Nephron (organoid): Measurements from ENCODE around the gene ST8SIA4.

Experiments
- H3K27ac Mint-ChIP-seq, 3 experiments: 2 replicates each; pipeline ENCODE4 v1.8.0; 2020; ENCODE audit warnings: mixed read lengths in 3 of 3, mild to moderate bottlenecking in 2 of 3, moderate library complexity in 1 of 3
- H3K27me3 Mint-ChIP-seq: 2 replicates; pipeline ENCODE4 v1.8.0; 2021; ENCODE audit warnings: low read depth, mild to moderate bottlenecking, moderate library complexity, mixed read lengths
- H3K36me3 Mint-ChIP-seq: 2 replicates; pipeline ENCODE4 v1.8.0; 2020; ENCODE audit warnings: low read depth, mixed read lengths
- H3K4me1 Mint-ChIP-seq: 2 replicates; pipeline ENCODE4 v1.8.0; 2020; ENCODE audit warnings: mixed read lengths
- H3K4me3 Mint-ChIP-seq, 3 experiments: 2 replicates each; pipeline ENCODE4 v1.8.0; 2020; ENCODE audit warnings: mild to moderate bottlenecking in 3 of 3, mixed read lengths in 3 of 3, moderate library complexity in 2 of 3
- H3K9me3 Mint-ChIP-seq: 2 replicates; pipeline ENCODE4 v1.8.0; 2020; ENCODE audit warnings: mixed read lengths
- TF ChIP-seq, protein P1 (sequence below), 3 experiments: fragments of 200-600 bp; sonication (generic); IDR thresholded peaks; one replicate each; pipeline ENCODE4 v1.5.0; 2021; ENCODE audit warnings: antibody characterized with exemption in 3 of 3; ENCODE audit not compliant: unreplicated experiment in 3 of 3

The ST8SIA4 gene

DNA sequence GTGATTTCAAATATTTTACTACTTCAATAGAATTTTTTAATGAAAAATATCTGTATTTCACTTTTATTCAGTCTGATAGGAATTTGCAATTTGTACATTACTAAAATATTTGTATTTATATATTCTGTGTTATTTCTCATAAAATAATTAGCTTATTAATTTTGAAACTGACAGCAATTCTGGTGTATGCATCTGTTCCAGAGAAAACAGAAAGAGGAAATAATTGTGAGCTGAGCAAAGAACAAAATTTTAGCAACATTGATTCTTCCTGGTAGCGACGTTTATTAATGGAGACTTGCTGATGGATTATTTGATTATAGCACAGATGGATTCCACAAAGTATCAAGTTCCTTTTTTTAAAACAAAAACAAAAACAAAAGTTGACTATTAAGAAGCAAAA, 61.0 kb downstream of the ST8SIA4 start:
- peaks cover 5% of the 10 kb centered on the region for H3K4me1 Mint-ChIP-seq
- no peak overlapping the region for H3K4me3 Mint-ChIP-seq
- no peak overlapping the region for H3K27ac Mint-ChIP-seq
- TF ChIP-seq, protein P1, sequence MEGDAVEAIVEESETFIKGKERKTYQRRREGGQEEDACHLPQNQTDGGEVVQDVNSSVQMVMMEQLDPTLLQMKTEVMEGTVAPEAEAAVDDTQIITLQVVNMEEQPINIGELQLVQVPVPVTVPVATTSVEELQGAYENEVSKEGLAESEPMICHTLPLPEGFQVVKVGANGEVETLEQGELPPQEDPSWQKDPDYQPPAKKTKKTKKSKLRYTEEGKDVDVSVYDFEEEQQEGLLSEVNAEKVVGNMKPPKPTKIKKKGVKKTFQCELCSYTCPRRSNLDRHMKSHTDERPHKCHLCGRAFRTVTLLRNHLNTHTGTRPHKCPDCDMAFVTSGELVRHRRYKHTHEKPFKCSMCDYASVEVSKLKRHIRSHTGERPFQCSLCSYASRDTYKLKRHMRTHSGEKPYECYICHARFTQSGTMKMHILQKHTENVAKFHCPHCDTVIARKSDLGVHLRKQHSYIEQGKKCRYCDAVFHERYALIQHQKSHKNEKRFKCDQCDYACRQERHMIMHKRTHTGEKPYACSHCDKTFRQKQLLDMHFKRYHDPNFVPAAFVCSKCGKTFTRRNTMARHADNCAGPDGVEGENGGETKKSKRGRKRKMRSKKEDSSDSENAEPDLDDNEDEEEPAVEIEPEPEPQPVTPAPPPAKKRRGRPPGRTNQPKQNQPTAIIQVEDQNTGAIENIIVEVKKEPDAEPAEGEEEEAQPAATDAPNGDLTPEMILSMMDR (IDR thresholded peaks at IDR 0.05; ENCODE audit: unreplicated experiment in 3 of 3) = no peak
- no peaks in the 10 kb centered on the region for H3K9me3 Mint-ChIP-seq
- H3K36me3 Mint-ChIP-seq = no peaks in the 10 kb centered on the region
- no peaks in the 10 kb centered on the region for H3K27me3 Mint-ChIP-seq

- H3K9me3 Mint-ChIP-seq = no peaks in the 10 kb centered on the region
- H3K27me3 Mint-ChIP-seq = no peaks in the 10 kb centered on the region
- H3K4me1 Mint-ChIP-seq = no peaks in the 10 kb centered on the region
- TF ChIP-seq, protein P1 (IDR thresholded peaks at IDR 0.05; ENCODE audit: unreplicated experiment in 3 of 3) = no peak
- no peak overlapping the region for H3K27ac Mint-ChIP-seq
- H3K4me3 Mint-ChIP-seq = no peak overlapping the region
- H3K36me3 Mint-ChIP-seq = no peaks in the 10 kb centered on the region
Measured at GRCh38 chr5:100841358-100842076, 61.6 kb downstream of the ST8SIA4 start.

DNA sequence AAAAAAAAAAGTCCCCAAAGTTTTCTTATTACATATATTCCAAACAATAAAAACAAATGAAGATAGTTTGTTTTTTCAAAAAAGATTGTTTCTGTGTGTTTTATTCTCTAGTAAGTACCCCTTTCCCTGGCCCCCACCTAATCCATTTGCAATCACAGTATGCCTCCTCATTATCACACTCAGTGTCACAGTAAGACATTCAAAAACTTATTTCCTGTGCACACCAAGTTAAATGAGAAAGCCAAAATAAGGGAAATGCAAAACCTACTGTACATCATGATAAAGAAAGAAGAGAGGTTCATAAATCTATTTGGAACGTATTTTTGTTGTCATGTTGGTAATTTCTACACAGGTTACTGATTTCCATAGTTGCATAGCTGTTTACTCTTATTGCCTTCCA, 62.3 kb downstream of the ST8SIA4 start:
- H3K27me3 Mint-ChIP-seq = no peaks in the 10 kb centered on the region
- no peaks in the 10 kb centered on the region for H3K36me3 Mint-ChIP-seq
- TF ChIP-seq, protein P1 (IDR thresholded peaks at IDR 0.05; ENCODE audit: unreplicated experiment in 3 of 3) = no peak
- no peak overlapping the region for H3K4me3 Mint-ChIP-seq
- no peaks in the 10 kb centered on the region for H3K4me1 Mint-ChIP-seq
- no peaks in the 10 kb centered on the region for H3K9me3 Mint-ChIP-seq
- H3K27ac Mint-ChIP-seq = no peak overlapping the region

GRCh38 chr5:100840370-100840769, 62.7 kb downstream of the ST8SIA4 start:
- no peaks in the 10 kb centered on the region for H3K9me3 Mint-ChIP-seq
- no peak overlapping the region for H3K4me3 Mint-ChIP-seq
- no peaks in the 10 kb centered on the region for H3K4me1 Mint-ChIP-seq
- no peak overlapping the region for H3K27ac Mint-ChIP-seq
- TF ChIP-seq, protein P1 (IDR thresholded peaks at IDR 0.05; ENCODE audit: unreplicated experiment in 3 of 3) = no peak
- no peaks in the 10 kb centered on the region for H3K36me3 Mint-ChIP-seq
- H3K27me3 Mint-ChIP-seq = no peaks in the 10 kb centered on the region

DNA sequence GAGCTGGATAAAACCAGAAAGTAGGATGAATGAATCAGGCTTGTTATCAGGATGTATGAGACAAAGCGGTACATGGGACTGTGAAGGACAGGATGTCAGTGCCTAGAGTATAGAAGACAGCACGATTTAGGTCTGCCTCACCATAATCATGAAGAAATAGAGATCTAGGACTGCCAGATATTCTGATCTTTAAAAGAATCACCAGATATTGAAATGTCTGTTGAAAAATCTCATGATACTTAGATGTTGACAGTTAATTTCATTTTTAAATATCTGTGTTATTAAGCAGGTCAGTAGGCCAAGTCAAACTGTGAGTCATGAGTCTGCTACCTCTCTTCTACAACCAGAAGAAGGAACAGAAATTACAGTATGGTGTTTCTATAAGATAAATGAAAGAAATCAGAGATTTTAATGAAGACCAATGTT, 65.0 kb downstream of the ST8SIA4 start:
- H3K9me3 Mint-ChIP-seq = no peaks in the 10 kb centered on the region
- TF ChIP-seq, protein P1 (IDR thresholded peaks at IDR 0.05; ENCODE audit: unreplicated experiment in 3 of 3) = no peak
- no peaks in the 10 kb centered on the region for H3K4me1 Mint-ChIP-seq
- H3K27ac Mint-ChIP-seq = peak overlapping the region in 1 of 3 experiments; percentile 60
- H3K4me3 Mint-ChIP-seq = no peak overlapping the region
- no peaks in the 10 kb centered on the region for H3K27me3 Mint-ChIP-seq
- H3K36me3 Mint-ChIP-seq = no peaks in the 10 kb centered on the region

DNA sequence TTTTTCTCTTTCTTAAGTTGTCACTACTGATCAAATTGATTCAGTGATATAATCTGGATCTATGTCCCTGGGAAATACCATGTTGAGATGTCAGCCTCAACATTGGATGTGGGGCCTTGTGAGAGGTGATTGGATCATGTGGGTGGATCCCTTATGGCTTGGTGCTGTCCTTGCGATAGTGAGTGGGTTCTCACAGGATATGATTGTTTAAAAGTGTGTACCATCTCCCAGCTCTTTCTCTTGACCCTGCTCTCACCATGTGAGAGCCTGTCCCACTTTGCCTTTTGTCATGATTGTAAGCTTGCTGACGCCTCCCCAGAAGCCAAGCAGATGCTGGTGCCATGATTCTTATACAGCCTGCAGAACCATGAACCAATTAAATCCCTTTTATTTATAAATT, 68.6 kb downstream of the ST8SIA4 start:
- Mint-ChIP-seq H3K27ac (no peak overlapping the region), H3K9me3 (no peaks in the 10 kb centered on the region)

More for the DNA sequence above, 68.6 kb downstream of the ST8SIA4 start:
- TF ChIP-seq, protein P1 (IDR thresholded peaks at IDR 0.05; ENCODE audit: unreplicated experiment in 3 of 3) = no peak
- Mint-ChIP-seq H3K4me3 (no peak overlapping the region), H3K27me3 (no peaks in the 10 kb centered on the region), H3K36me3 (no peaks in the 10 kb centered on the region), H3K4me1 (no peaks in the 10 kb centered on the region)
